Upper lobe of left lung (tissue), 6 donors: ENCODE measurements around the gene FEM1B. TPM values are rescaled to one million over a fixed set of nuclear protein-coding genes. Genes with fewer than 3 reads are reported as not detected.

Experiments
- ATAC-seq, 2 donors: fragments of 200-7000 bp; cut with Tn5 transposase; one replicate each; pipeline ENCODE4 v1.9.1; 2022; ENCODE audit warnings: mild to moderate bottlenecking in 2 of 2, moderate library complexity in 2 of 2; ENCODE audit not compliant: low FRiP score in 2 of 2
- DNase-seq, 2 donors: peaks; one replicate each; pipeline ENCODE4 v3.0.0-alpha.2; 2019 to 2020
- H3K27ac ChIP-seq, 4 donors: fragments of 200-600 bp; sonication (generic); one replicate each; pipeline ENCODE4 v1.5.1; 2016 to 2019
- H3K27me3 ChIP-seq, 4 donors: fragments of 200-600 bp; sonication (generic); one replicate each; pipeline ENCODE4 v1.5.1; 2017 to 2019
- H3K36me3 ChIP-seq, 4 donors: fragments of 200-600 bp; sonication (generic); one replicate each; pipeline ENCODE4 v1.5.1; 2016 to 2019
- H3K4me1 ChIP-seq, 4 donors: fragments of 200-600 bp; sonication (generic); one replicate each; pipeline ENCODE4 v1.5.1; 2018 to 2019
- H3K4me3 ChIP-seq, 4 donors: fragments of 200-600 bp; sonication (generic); one replicate each; pipeline ENCODE4 v1.5.1; 2017 to 2019; ENCODE audit warnings: mild to moderate bottlenecking in 2 of 4, moderate library complexity in 1 of 4
- H3K9me3 ChIP-seq, 4 donors: fragments of 200-600 bp; sonication (generic); one replicate each; pipeline ENCODE4 v1.5.1; 2018 to 2019
- CTCF ChIP-seq, 6 experiments: fragments of 450-650 bp in 4 of 6; fragments of 200-600 bp in 2 of 6; sonication (generic) in 2 of 6; IDR thresholded peaks; one replicate each; pipeline ENCODE4 v1.5.1; 2016 to 2019; ENCODE audit warnings: antibody characterized with exemption in 6 of 6
- EP300 ChIP-seq, 4 donors: sonication (generic); formaldehyde crosslinking; IDR thresholded peaks; one replicate each; pipeline ENCODE4 v1.5.1; 2017; ENCODE audit warnings: antibody characterized with exemption in 4 of 4, control low read depth in 2 of 4
- POLR2A ChIP-seq, 4 donors: fragments of 450-650 bp; IDR thresholded peaks; one replicate each; pipeline ENCODE4 v1.5.1; 2016 to 2017; ENCODE audit warnings: antibody characterized with exemption in 4 of 4, mild to moderate bottlenecking in 2 of 4
- POLR2AphosphoS5 ChIP-seq, 2 donors: sonication (generic); formaldehyde crosslinking; IDR thresholded peaks; one replicate each; pipeline ENCODE4 v1.5.1; 2017; ENCODE audit warnings: antibody characterized with exemption in 2 of 2
- WGBS, 2 donors: methylation state at CpG; one replicate each; pipeline ENCODE4 v1.1.5; 2017 to 2018; 5-methylcytosine and 5-hydroxymethylcytosine counted together
- total RNA-seq, 6 donors: library from RNA; depleted of rRNA in 4 of 6; stranded (reverse); fragments of >200 nt in 4 of 6; gene quantifications; one replicate each; pipeline versions ENCODE4 v1.1.0 to v1.2.1, GENCODE V29; 2016 to 2021
- donor health status: DM: no; HTN: no; CAD: no; lungs with moderate emphysema.
- donor health status: DM: no; HTN: yes; CAD: no; lungs with severe emphysema.

The FEM1B gene
- total RNA-seq, 6 donors from 2014 or later, result 16.0 to 58.8 (median 36.9) TPM

GRCh38 chr15:68262514-68263356 is 14.8 kb upstream of the FEM1B start:
- no peak overlapping the region for H3K4me3 ChIP-seq
- no peaks in the 10 kb centered on the region for H3K9me3 ChIP-seq
- TF ChIP-seq POLR2A (IDR thresholded peaks at IDR 0.05) (no peak), EP300 (IDR thresholded peaks at IDR 0.05) (no peak), POLR2AphosphoS5 (IDR thresholded peaks at IDR 0.05) (no peak), CTCF (IDR thresholded peaks at IDR 0.05) (no peak)
- no peaks in the 10 kb centered on the region for H3K27me3 ChIP-seq
- no peak for DNase-seq
- ATAC-seq, result no peak
- H3K27ac ChIP-seq, result no peak overlapping the region
- WGBS, 2 donors, result 59 to 62% methylated on average over 5 of the region's 5 CpGs
- H3K36me3 ChIP-seq, result no peaks in the 10 kb centered on the region
- H3K4me1 ChIP-seq, result no peaks in the 10 kb centered on the region

- DNase-seq (no peak), ATAC-seq (no peak)
- no peak overlapping the region for H3K27ac ChIP-seq
- TF ChIP-seq POLR2AphosphoS5 (IDR thresholded peaks at IDR 0.05) (no peak), POLR2A (IDR thresholded peaks at IDR 0.05) (no peak), EP300 (IDR thresholded peaks at IDR 0.05) (no peak), CTCF (IDR thresholded peaks at IDR 0.05) (no peak)
- H3K9me3 ChIP-seq, result no peaks in the 10 kb centered on the region
- H3K4me3 ChIP-seq, result no peak overlapping the region
- no peaks in the 10 kb centered on the region for H3K4me1 ChIP-seq
- H3K27me3 ChIP-seq, result no peaks in the 10 kb centered on the region
- 50 to 73% methylated on average over 2 of the region's 2 CpGs for WGBS, 2 donors
- no peaks in the 10 kb centered on the region for H3K36me3 ChIP-seq
Measured at GRCh38 chr15:68264282-68264681, 13.3 kb upstream of the FEM1B start.

- DNase-seq (no peak), ATAC-seq (no peak)
- Histone ChIP-seq H3K27me3 (no peaks in the 10 kb centered on the region), H3K36me3 (no peaks in the 10 kb centered on the region), H3K4me1 (no peaks in the 10 kb centered on the region), H3K9me3 (no peaks in the 10 kb centered on the region), H3K27ac (no peak overlapping the region), H3K4me3 (no peak overlapping the region)
- TF ChIP-seq CTCF (IDR thresholded peaks at IDR 0.05), result no peak
- no peak for TF ChIP-seq POLR2A (IDR thresholded peaks at IDR 0.05)
- no peak for TF ChIP-seq POLR2AphosphoS5 (IDR thresholded peaks at IDR 0.05)
- 61 to 66% methylated on average over 4 of the region's 4 CpGs for WGBS, 2 donors
Measured at GRCh38 chr15:68265081-68265480, 12.5 kb upstream of the FEM1B start.

- no peak for TF ChIP-seq POLR2AphosphoS5 (IDR thresholded peaks at IDR 0.05)
- TF ChIP-seq CTCF (IDR thresholded peaks at IDR 0.05), result no peak
- TF ChIP-seq POLR2A (IDR thresholded peaks at IDR 0.05), result no peak
- no peak for TF ChIP-seq EP300 (IDR thresholded peaks at IDR 0.05)
- DNase-seq, result no peak
- Histone ChIP-seq H3K4me1 (no peaks in the 10 kb centered on the region), H3K9me3 (no peaks in the 10 kb centered on the region), H3K4me3 (no peak overlapping the region), H3K27ac (no peak overlapping the region), H3K36me3 (no peaks in the 10 kb centered on the region), H3K27me3 (no peaks in the 10 kb centered on the region)
- ATAC-seq, result no peak
- WGBS, 2 donors, result 55 to 76% methylated on average over 3 of the region's 3 CpGs
Measured at GRCh38 chr15:68265674-68266073, 11.9 kb upstream of the FEM1B start.

GRCh38 chr15:68268405-68268804 is 9.1 kb upstream of the FEM1B start:
- no peaks in the 10 kb centered on the region for H3K9me3 ChIP-seq
- no peak for DNase-seq
- H3K4me3 ChIP-seq, result no peak overlapping the region
- ATAC-seq, result no peak
- WGBS, 2 donors, result 36 to 50% methylated on average over 3 of the region's 3 CpGs
- no peaks in the 10 kb centered on the region for H3K4me1 ChIP-seq
- H3K27me3 ChIP-seq, result no peaks in the 10 kb centered on the region
- TF ChIP-seq CTCF (IDR thresholded peaks at IDR 0.05), result no peak
- H3K27ac ChIP-seq, result no peak overlapping the region
- no peaks in the 10 kb centered on the region for H3K36me3 ChIP-seq
